Body of pancreas (tissue), 4 donors: Measurements from ENCODE around the gene HMG20A. TPM values are rescaled to one million over a fixed set of nuclear protein-coding genes. Genes with fewer than 3 reads are reported as not detected.
"Not testable (repeated sequence)": the region's sequence is repeated elsewhere in the genome, so short reads cannot be mapped to it uniquely, and the experiment has no call there.

ENCODE experiments used
- ATAC-seq: fragments of 150-250 bp; one replicate; pipeline ENCODE4 v1.9.1; 2016
- DNase-seq, 4 donors: peaks; one replicate each; pipeline ENCODE4 v3.0.0-alpha.2; 2019
- H3K27ac ChIP-seq, 4 donors: fragments of 200-600 bp; sonication (generic); 1 replicate in 3 of 4; 2 replicates in 1 of 4; pipeline versions ENCODE4 v1.5.1 to v1.6.1; 2016 to 2019; ENCODE audit warnings: mild to moderate bottlenecking in 1 of 4, mixed read lengths in 1 of 4, moderate library complexity in 1 of 4
- H3K27me3 ChIP-seq, 2 donors: fragments of 200-600 bp; sonication (generic); one replicate each; pipeline ENCODE4 v1.6.0; 2016; ENCODE audit warnings: mild to moderate bottlenecking in 1 of 2
- H3K36me3 ChIP-seq, 2 donors: fragments of 200-600 bp; sonication (generic); replicated peaks in 1 of 2; 2 replicates each; pipeline ENCODE4 v1.5.1; 2016; ENCODE audit warnings: low read depth in 2 of 2; ENCODE audit not compliant: insufficient read depth in 1 of 2
- H3K4me1 ChIP-seq: fragments of 200-600 bp; sonication (generic); one replicate; pipeline ENCODE4 v1.6.0; 2016
- H3K4me3 ChIP-seq, 2 donors: fragments of 200-600 bp; sonication (generic); 1 replicate in 1 of 2; 2 replicates in 1 of 2; pipeline ENCODE4 v1.5.1; 2016 to 2019
- H3K9me3 ChIP-seq, 3 donors: fragments of 200-600 bp; sonication (generic); 1 replicate in 2 of 3; 2 replicates in 1 of 3; pipeline ENCODE4 v1.5.1; 2016
- CTCF ChIP-seq, 7 experiments: fragments of 450-650 bp in 4 of 7; fragments of 200-600 bp in 3 of 7; sonication (generic) in 3 of 7; IDR thresholded peaks; one replicate each; pipeline ENCODE4 v1.5.1; 2016 to 2019; ENCODE audit warnings: antibody characterized with exemption in 7 of 7
- POLR2A ChIP-seq, 3 donors: fragments of 450-650 bp; IDR thresholded peaks; one replicate each; pipeline ENCODE4 v1.6.1; 2016; ENCODE audit warnings: antibody characterized with exemption in 3 of 3, mild to moderate bottlenecking in 2 of 3
- WGBS, 2 donors: methylation state at CpG; one replicate each; pipeline ENCODE4 v1.1.5; 2017; 5-methylcytosine and 5-hydroxymethylcytosine counted together
- intact Hi-C: fragments of 100-400 bp; cut with DNase I; formaldehyde crosslinking; loops from one replicate; pipeline ENCODE4 v1.15.1; 2023
- total RNA-seq, 2 donors: library from RNA; depleted of rRNA; stranded (reverse); fragments of >200 nt; gene quantifications; one replicate each; pipeline ENCODE4 v1.1.0, GENCODE V29; 2016

HMG20A gene
- total RNA-seq, 2 donors from 2014 or later, result 21.8 to 59.0 TPM

DNA sequence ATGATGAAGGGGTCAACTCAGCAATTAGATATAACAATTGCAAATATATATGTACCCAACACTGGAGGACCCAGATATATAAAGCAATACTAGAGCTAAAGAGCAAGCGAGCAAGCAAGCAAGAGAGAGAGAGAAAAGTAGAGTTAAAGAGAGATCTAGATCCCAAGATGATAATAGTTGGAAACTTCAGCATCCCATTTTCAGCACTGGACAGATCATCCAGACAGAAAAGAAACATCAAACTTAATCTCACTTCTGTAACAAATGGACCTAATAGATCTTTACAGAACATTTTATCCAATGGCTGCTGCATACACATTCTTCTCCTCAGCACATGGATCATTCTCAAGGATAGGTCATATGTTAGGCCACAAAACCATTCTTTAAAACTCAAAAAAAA lies 24.0 kb upstream of the HMG20A start:
- Histone ChIP-seq H3K4me1 (peaks cover 11% of the 10 kb centered on the region), H3K4me3 (no peak overlapping the region), H3K27ac (no peak overlapping the region), H3K9me3 (peaks cover 0 to 7% (median 0%) of the 10 kb centered on the region in 3 donors), H3K36me3 (no peaks in the 10 kb centered on the region), H3K27me3 (no peaks in the 10 kb centered on the region)
- no peak for TF ChIP-seq CTCF (IDR thresholded peaks at IDR 0.05)
- TF ChIP-seq POLR2A (IDR thresholded peaks at IDR 0.05), result no peak
- DNase-seq (no peak), ATAC-seq (no peak)
- intact Hi-C loops, result no loop called here
- 96 to 100% methylated on average over 1 of the region's 1 CpG for WGBS, 2 donors

DNA sequence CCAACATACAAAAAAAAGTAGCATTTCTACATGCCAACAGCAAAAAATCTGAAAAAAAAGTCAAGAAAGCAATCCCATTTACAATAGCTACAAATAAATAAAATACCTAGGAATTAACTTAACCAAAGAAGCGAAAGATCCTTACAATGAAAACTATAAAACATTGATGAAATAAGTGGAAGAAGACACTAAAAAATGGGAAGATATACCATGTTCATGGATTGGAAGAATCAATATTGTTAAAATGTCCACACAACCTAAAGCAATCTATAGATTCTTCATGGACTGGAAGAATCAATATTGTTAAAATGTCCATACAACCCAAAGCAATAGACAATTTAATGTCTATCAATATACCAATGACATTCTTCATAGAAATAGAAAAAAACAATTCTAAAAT lies 21.8 kb upstream of the HMG20A start:
- Histone ChIP-seq H3K4me3 (no peak overlapping the region), H3K9me3 (peaks cover 0 to 7% (median 0%) of the 10 kb centered on the region in 3 donors), H3K4me1 (peaks cover 5% of the 10 kb centered on the region), H3K27me3 (no peaks in the 10 kb centered on the region), H3K36me3 (no peaks in the 10 kb centered on the region), H3K27ac (no peak overlapping the region)
- 91 to 97% methylated on average over 1 of the region's 1 CpG for WGBS, 2 donors
- DNase-seq, result no peak
- TF ChIP-seq CTCF (IDR thresholded peaks at IDR 0.05), result no peak
- TF ChIP-seq POLR2A (IDR thresholded peaks at IDR 0.05), result no peak
- intact Hi-C loops, result no loop called here
- ATAC-seq, result no peak

GRCh38 chr15:77400258-77400657 lies 20.4 kb upstream of the HMG20A start:
- no peak for ATAC-seq
- DNase-seq, result no peak
- Histone ChIP-seq H3K4me1 (no peaks in the 10 kb centered on the region), H3K27me3 (no peaks in the 10 kb centered on the region), H3K9me3 (peaks cover 0 to 4% (median 0%) of the 10 kb centered on the region in 3 donors), H3K27ac (no peak overlapping the region), H3K4me3 (no peak overlapping the region), H3K36me3 (no peaks in the 10 kb centered on the region)
- WGBS, 2 donors, result 81 to 96% methylated on average over 1 of the region's 1 CpG
- TF ChIP-seq CTCF (IDR thresholded peaks at IDR 0.05) (no peak), POLR2A (IDR thresholded peaks at IDR 0.05) (no peak)
- intact Hi-C loops, result no loop called here

DNA sequence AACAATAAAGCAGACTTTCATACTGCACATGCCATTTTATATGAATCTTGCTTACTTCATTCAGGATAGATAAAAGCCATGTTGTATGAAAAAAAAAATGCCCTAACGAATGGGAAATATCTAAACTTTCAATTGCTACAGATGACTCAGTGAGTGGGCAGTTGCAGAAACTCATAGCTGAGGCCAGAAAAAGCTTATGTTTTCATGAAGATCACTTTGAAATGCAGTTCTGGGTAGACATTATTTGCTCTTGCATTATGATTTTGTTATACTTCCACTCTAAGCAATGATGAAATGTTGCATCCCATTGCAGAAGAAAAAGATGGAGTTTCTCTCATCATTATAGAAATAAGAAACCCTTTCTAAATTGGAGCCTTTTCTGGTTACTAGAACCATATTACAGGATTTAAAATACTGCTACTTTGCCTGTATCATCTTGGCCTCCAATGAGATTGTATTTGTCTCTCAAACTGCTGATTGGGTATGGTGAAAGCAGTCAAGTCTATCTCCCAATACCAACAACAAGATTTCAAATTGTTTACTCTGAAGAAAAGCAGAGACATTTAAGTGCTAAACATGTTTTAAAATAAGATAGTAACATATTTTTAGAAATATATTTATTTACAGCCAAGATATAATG lies 17.8 kb upstream of the HMG20A start:
- H3K4me1 ChIP-seq, result no peaks in the 10 kb centered on the region
- 23 to 25% methylated on average over 1 of the region's 1 CpG for whole genome bisulfite sequencing, 2 donors
- H3K4me3 ChIP-seq, result no peak overlapping the region
- H3K36me3 ChIP-seq, result no peaks in the 10 kb centered on the region
- no peak overlapping the region for H3K27ac ChIP-seq
- DNase-seq, result no peak
- no peaks in the 10 kb centered on the region for H3K27me3 ChIP-seq
- intact Hi-C loops, result no loop called here
- no peaks in the 10 kb centered on the region for H3K9me3 ChIP-seq
- TF ChIP-seq POLR2A (IDR thresholded peaks at IDR 0.05) (no peak), CTCF (IDR thresholded peaks at IDR 0.05) (no peak)
- ATAC-seq, result no peak

DNA sequence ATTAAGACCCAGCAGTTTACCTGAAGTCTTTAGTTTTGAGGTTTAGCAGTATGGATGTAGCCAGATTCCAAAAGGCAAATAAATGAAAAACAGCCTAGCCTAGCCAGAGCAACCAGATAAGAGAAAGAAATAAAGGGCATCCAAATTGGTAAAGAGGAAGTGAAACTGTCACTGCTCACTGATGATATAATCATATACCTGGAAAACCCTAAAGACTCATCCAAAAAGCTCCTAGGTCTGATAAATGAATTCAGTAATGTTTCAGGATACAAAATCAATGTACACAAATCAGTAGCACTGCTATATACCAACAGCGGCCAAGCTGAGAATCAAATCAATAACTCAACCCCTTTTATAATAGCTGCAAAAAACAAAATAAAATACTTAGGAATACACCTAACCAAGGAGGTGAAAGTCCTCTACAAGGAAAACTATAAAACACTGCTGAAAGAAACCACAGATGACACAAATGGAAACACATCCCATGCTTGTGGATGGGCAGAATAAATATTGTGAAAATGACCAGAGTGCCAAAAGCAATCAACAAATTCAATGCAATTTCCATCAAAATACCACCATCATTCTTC lies 14.4 kb upstream of the HMG20A start:
- H3K36me3 ChIP-seq, ATAC-seq, H3K9me3 ChIP-seq, H3K27me3 ChIP-seq, DNase-seq, H3K4me3 ChIP-seq, intact Hi-C loops, H3K27ac ChIP-seq: not testable (repeated sequence)
- peaks cover 20% of the 10 kb centered on the region for H3K4me1 ChIP-seq
- WGBS, 2 donors, result 77 to 90% methylated on average over 1 of the region's 1 CpG
